Upper lobe of right lung (tissue), 1 donor: Measurements from ENCODE around the gene WHAMM. TPM values are rescaled to one million over a fixed set of nuclear protein-coding genes. Genes with fewer than 3 reads are reported as not detected.

ENCODE experiments used
- ATAC-seq: fragments of 200-7000 bp; cut with Tn5 transposase; one replicate; pipeline ENCODE4 v1.9.1; 2020; ENCODE audit warnings: mild to moderate bottlenecking, moderate library complexity
- DNase-seq: peaks from one replicate; pipeline ENCODE4 v3.0.0-alpha.2; 2020
- H3K27ac ChIP-seq: fragments of 200-600 bp; one replicate; pipeline ENCODE4 v1.8.0; 2022
- H3K27me3 ChIP-seq: fragments of 200-600 bp; one replicate; pipeline ENCODE4 v1.8.0; 2022; ENCODE audit warnings: mild to moderate bottlenecking
- H3K36me3 ChIP-seq: fragments of 200-600 bp; one replicate; pipeline ENCODE4 v1.8.0; 2022
- H3K4me1 ChIP-seq: fragments of 200-600 bp; one replicate; pipeline ENCODE4 v1.8.0; 2022
- H3K4me3 ChIP-seq: fragments of 200-600 bp; one replicate; pipeline ENCODE4 v1.8.0; 2022; ENCODE audit warnings: mild to moderate bottlenecking
- H3K9me3 ChIP-seq: fragments of 200-600 bp; one replicate; pipeline ENCODE4 v1.8.0; 2022
- intact Hi-C: fragments of 100-400 bp; cut with DNase I; formaldehyde crosslinking; loops from one replicate; pipeline ENCODE4 v1.11.0; 2022
- total RNA-seq: library from RNA; stranded (reverse); fragmentation: NEBNext Ultra II Directional; extraction: Animal tissue kit (Norgen Biotek cat#: 25700); gene quantifications from one replicate; pipeline ENCODE4 v1.2.1, GENCODE V29; 2021
- TF ChIP-seq, protein P1 (sequence below): fragments of 200-600 bp; IDR thresholded peaks from one replicate; pipeline ENCODE4 v1.8.0; 2022; ENCODE audit warnings: antibody characterized with exemption
- donor health status: DM: no; HTN: yes; CAD: no; lungs with severe emphysema.

WHAMM gene
- total RNA-seq, 1 donor from 2014 or later, result 13.1 TPM

DNA sequence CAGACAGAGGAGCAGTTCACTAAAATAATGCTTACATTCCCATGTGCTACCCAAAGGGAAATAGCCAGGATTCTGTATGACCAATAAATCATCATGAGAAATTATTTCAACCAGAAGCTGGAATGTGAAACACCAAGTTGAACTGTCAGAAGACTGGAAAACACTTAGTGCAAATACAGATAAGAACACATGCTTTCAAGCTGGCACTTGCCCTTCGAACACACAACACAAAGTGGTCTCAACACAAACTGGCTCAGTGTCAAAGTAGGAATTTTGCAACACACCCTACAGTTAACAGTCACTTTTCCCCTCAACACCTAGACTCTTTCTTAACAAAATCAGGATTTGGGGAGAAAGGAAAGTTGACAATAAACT is 4.9 kb upstream of the WHAMM start:
- H3K27ac ChIP-seq, result no peak overlapping the region
- H3K4me1 ChIP-seq, result peaks cover 4% of the 10 kb centered on the region
- ATAC-seq (no peak), DNase-seq (no peak)
- TF ChIP-seq, protein P1, sequence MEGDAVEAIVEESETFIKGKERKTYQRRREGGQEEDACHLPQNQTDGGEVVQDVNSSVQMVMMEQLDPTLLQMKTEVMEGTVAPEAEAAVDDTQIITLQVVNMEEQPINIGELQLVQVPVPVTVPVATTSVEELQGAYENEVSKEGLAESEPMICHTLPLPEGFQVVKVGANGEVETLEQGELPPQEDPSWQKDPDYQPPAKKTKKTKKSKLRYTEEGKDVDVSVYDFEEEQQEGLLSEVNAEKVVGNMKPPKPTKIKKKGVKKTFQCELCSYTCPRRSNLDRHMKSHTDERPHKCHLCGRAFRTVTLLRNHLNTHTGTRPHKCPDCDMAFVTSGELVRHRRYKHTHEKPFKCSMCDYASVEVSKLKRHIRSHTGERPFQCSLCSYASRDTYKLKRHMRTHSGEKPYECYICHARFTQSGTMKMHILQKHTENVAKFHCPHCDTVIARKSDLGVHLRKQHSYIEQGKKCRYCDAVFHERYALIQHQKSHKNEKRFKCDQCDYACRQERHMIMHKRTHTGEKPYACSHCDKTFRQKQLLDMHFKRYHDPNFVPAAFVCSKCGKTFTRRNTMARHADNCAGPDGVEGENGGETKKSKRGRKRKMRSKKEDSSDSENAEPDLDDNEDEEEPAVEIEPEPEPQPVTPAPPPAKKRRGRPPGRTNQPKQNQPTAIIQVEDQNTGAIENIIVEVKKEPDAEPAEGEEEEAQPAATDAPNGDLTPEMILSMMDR, result no peak
- H3K4me3 ChIP-seq, result no peak overlapping the region
- no peaks in the 10 kb centered on the region for H3K9me3 ChIP-seq
- no peaks in the 10 kb centered on the region for H3K36me3 ChIP-seq
- no peaks in the 10 kb centered on the region for H3K27me3 ChIP-seq
- intact Hi-C loops, result no loop called here

DNA sequence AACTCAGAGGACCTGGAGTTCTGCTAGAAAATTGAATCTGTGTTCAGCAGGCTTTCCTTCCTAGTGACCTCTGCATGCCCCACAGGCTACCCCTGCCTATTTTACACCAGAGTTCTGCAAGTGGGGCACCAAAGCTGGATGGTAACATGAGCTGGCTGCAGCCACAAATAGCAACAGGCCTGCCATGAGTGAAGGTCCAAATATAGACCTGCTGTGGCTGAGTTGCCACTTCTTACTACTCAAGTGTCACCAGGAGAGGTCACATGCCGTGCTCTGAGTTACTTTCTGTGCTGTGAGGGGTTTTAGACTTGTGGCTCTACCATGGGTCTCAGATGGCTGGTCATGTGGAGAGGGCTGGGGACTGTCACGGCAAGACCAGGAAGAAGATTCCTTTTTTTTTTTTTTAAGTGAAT is 3.4 kb upstream of the WHAMM start, which contains the start of gene FSD2:
TSS of gene FSD2 (minus strand) at position 76 of the 413 bp plus-strand sequence. CDS start 18,679 bp downstream, outside the sequence.
- no peaks in the 10 kb centered on the region for H3K9me3 ChIP-seq
- ATAC-seq (peak; percentile 30), DNase-seq (no peak)
- H3K4me3 ChIP-seq, result no peak within 1 kb of the TSS
- TF ChIP-seq, protein P1, result no peak
- H3K27me3 ChIP-seq, result no peaks in the 10 kb centered on the region
- no peak within 1 kb of the TSS for H3K27ac ChIP-seq
- intact Hi-C loops, result no loop called here
- no peaks in the 10 kb centered on the region for H3K36me3 ChIP-seq
- H3K4me1 ChIP-seq, result peaks cover 4% of the 10 kb centered on the region

DNA sequence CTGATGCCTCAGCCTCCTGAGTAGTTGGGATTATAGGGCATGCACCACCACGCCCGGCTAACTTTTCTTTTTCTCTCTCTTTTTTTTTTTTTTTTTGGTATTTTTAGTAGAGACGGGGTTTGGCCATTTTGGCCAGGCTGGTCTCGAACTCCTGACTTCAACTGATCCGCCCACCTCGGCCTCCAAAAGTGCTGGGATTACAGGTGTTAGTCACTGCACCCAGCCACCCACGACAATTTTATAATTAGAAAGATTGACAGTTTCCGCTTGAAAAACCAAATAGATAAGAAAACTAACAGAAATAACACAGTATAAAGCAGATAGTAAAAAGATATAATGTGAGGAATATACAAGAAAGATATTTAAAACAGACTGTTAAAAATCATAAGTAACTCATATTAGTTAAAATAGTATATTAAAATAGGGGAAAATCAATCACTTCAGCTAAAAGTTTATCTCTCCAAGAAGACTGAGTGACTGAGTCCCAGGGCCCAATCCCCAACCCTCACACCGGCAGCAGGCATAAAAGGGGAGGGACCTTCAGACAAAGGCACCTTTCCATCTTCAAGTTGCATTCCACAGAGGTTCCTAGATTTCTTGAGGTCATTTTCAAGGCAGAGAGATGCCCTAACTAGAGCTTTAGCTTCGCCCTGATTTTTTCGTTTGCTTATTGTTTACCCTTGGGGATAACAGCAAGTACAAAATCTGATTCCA is 1.4 kb upstream of the WHAMM start:
- intact Hi-C loops, result no loop called here
- no peak for ATAC-seq

DNA sequence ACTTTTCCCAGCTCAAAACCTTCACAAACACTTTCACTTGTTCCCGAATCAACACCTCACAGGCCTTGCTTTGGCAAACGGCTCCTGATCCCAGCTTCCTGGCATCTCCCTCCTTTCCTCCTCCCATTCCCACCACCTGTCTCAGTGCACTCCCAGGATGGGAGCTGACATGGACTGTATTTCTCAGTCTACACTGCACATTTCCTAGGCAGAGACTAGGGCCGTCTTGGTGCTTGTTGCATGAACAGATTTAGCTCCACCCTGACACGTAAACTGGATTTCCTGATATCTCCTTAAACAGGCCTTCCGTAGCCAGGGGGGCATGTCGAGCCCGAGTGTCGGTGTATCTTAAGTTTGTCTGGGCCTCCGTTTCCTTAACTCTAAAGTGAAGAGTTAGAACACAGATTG is 790 bp upstream of the WHAMM start:
- Histone ChIP-seq H3K4me1 (peaks cover 23% of the 10 kb centered on the region), H3K27me3 (no peaks in the 10 kb centered on the region), H3K36me3 (peaks cover 1% of the 10 kb centered on the region), H3K4me3 (no peak overlapping the region), H3K27ac (peak overlapping the region; percentile 98), H3K9me3 (no peaks in the 10 kb centered on the region)
- intact Hi-C loops, result no loop called here
- TF ChIP-seq, protein P1, result no peak
- ATAC-seq, result no peak
- no peak for DNase-seq

More for the DNA sequence above, 1.4 kb upstream of the WHAMM start:
- Histone ChIP-seq H3K4me3 (no peak overlapping the region), H3K4me1 (peaks cover 23% of the 10 kb centered on the region), H3K27me3 (no peaks in the 10 kb centered on the region), H3K9me3 (no peaks in the 10 kb centered on the region), H3K27ac (peak overlapping the region; percentile 98), H3K36me3 (no peaks in the 10 kb centered on the region)
- DNase-seq, result no peak
- TF ChIP-seq, protein P1, result no peak

DNA sequence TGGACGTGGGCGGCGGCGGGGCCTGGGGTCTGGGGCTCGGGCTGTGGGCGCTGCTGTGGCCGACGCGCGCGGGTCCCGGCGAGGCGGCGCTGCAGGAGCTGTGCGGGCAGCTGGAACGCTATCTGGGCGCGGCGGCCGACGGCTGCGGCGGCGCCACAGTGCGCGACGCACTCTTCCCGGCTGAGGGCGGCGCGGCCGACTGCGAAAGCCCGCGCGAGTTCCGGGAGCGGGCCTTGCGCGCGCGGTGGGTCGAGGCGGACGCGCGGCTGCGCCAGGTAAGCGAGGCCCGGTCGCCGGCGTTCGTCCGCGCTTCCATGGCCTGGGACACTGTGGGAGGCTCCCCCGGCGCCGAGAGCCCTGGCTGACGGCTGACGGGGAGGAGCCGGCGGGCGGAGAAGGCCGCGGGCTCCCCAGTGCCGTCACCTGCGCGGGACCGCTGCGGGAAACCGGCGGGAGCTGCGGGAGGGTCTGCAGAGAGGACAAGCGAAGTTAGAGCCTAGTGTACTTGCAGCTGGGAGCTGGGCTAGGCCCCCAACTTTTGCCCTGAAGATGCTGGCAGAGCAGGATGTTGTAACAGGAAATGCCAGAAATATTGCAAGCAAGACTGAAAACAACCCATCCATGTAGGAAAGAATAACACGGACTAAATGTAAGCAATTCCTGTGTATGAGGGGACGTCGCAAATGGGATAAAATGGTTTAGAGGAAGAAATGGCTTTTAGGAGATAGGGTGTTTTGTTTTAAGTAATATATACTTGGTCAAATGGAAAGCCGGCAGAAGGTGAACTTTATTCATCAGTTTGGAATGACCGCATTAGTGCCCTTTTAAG is 847 bp downstream of the WHAMM start:
- H3K27ac ChIP-seq, result peak overlapping the region; percentile 98
- peak overlapping the region; percentile 88 for H3K4me3 ChIP-seq
- no peaks in the 10 kb centered on the region for H3K9me3 ChIP-seq
- TF ChIP-seq, protein P1, result no peak
- no peaks in the 10 kb centered on the region for H3K27me3 ChIP-seq
- DNase-seq (peak; percentile 76), ATAC-seq (peak; percentile 51)
- intact Hi-C loops, result no loop called here
- H3K36me3 ChIP-seq, result peaks cover 18% of the 10 kb centered on the region
- H3K4me1 ChIP-seq, result peaks cover 23% of the 10 kb centered on the region
